HG03354 (cell line): ENCODE measurements around the gene TMEM244.
"Not testable (repeated sequence)": the region's sequence is repeated elsewhere in the genome, so short reads cannot be mapped to it uniquely, and the experiment has no call there.

Experiments
- ATAC-seq: cut with Tn5 transposase; IDR thresholded peaks from one replicate; pipeline ENCODE4 v1.9.1; 2021; ENCODE audit warnings: mild to moderate bottlenecking; ENCODE audit not compliant: unreplicated experiment, poor library complexity, severe bottlenecking

Gene TMEM244

DNA sequence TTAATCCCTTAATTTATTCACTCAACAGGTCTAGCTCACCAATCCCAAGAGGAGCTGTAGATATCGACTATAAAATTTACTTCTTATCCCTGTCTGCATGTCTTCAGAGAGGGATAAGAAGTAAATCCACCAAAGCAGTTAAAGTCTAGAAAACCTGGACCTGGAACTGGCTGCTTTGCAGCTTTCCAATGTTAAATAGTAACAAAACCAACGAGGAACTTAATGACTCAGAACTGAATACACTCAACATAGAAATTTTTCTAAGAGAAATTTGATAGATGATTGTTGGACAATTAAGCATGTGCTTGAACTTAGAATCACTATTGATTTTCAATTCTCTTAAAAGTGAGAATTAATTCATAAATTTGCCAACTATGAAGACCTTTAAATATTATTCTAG lies 11.5 kb upstream of the TMEM244 start:
- no peak for ATAC-seq

DNA sequence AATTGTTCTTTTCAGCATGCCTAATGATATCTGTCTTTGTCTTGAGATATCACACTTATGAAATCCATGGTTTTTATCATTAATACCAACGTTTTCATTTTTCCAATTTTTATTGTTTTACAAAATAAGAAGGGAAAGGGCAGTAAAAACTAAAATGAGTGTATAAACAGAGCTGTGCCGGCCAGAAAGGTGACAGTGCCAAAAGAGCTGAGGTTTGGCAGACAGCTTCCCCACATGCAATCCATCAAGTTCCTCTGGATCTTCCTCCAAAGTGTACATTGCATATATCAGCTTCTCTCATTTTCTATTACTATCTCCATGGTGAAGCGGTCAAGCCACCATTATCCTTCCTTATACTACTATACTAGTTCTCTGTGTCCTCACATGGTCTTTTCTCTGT lies 10.1 kb upstream of the TMEM244 start:
- ATAC-seq = no peak

DNA sequence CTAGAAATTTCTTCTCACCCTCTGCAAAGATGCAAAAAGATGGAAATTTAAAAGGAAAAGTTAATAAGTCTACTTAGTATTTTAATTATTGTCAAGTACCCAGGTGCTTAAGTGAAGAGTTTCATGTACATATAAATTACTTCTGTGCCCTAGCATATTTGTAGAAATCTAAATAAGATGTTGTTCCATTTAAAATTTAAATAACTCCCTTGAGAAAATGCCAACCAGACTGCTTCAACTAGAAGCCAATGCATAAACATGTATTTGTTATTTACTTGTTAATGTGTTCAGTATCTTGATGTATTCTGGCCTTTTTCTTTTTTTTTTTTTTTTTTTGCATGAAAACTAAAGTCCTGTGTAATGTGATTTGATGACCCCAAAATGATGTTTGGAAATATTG lies 6.3 kb upstream of the TMEM244 start:
- ATAC-seq = no peak

DNA sequence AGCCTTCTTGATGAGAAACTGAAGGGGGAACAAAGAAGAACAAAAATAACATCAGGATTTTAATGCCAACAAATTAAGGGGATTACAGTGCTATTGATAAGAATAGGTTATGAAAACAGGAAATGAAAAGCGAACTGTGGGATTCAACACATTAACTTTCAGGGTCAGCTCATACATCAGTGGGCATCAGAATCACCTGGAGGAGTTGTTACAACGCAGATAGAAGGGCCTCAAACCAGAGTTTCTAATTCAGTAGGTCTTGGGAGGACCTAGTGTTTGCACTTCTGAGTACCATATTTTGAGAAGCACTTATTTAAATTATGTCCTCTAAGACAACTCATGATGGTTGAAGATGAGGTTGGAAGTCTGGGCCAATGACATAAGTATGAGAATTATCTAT lies 5.6 kb upstream of the TMEM244 start:
- ATAC-seq = no peak

- no peak for ATAC-seq
These were observed 5.1 kb upstream of the TMEM244 start for GRCh38 chr6:129866256-129866655.

DNA sequence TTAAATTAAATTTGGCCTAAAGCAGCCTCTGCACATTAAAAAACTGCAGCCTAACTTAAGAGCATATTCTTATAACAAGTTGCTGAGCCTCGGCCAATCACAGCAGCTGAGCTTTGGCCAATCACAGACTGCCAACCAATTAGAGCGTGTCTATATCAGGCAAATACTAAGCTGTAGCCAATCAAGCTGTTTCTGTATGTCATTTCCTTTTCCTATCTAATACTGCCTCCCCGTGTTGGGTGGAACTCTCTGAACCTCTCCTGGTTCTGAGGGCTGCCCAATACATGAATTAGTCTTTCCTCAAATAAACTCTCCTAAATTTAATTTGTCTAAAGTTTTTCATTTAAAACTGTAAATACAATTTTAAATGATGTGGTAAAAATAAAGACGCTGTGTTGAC lies 3.9 kb upstream of the TMEM244 start:
- ATAC-seq = no peak

GRCh38 chr6:129863664-129864063 lies 2.5 kb upstream of the TMEM244 start:
- ATAC-seq = no peak

- no peak for ATAC-seq
These were observed 1.6 kb downstream of the TMEM244 start for GRCh38 chr6:129859524-129859923.

- no peak for ATAC-seq
These were observed 3.3 kb downstream of the TMEM244 start for GRCh38 chr6:129857838-129858237.

DNA sequence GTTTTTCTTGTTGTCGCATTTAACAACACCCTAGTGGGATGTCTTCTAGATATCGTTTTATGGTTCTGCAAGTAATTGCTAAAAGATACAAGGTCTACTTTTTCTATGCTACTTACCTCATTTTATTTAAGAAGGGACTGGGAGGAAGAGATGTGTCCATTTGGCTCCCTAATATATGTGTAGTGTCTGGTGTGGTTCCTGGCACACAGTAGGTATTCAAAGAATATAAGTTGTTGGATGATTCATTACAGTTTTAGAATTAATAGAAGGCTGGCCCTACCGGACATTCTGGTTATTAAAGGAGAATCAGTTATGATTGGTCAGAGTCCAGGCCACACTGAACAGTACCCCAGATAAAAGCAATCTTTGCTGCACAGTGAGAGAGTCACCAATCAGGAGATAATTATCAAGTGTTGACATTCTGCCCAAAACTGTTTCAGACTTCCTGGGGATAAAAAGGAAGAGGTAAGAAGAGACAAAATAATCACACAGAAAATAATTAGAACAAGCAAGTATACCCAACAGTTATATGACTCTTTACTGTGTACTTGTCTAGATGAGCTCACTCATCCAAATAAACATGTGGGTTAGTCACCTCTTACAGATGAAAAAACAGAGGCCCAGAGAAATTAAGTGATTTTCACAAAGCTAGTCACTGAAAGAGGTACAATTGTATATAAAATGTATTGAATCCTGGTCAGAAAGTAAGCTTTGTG lies 7.0 kb downstream of the TMEM244 start:
- no peak for ATAC-seq

- ATAC-seq = no peak
These were observed 8.8 kb downstream of the TMEM244 start for GRCh38 chr6:129852257-129852858.

GRCh38 chr6:129849456-129849855 lies 11.7 kb downstream of the TMEM244 start:
- no peak for ATAC-seq

GRCh38 chr6:129846761-129847160 lies 14.4 kb downstream of the TMEM244 start:
- no peak for ATAC-seq

DNA sequence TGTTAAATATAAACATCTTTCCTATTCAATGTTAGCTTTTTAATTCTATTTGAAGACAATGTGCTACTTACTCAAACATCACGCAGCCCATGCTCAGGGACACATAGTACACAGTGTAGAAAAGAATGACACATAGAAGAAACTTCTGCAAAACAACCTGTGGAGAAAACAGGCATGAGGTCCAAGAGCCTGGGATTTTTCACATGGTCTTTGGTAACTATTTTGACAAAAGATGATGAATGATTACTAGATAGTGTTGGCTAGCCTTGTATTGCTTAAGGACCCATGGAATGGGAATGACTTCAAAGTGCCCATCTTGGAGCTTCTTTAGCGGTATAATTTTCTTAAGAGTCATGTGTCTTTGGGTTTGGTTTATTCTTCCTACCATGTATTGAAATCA lies 15.4 kb downstream of the TMEM244 start:
- no peak for ATAC-seq

- ATAC-seq = no peak
These were observed 16.8 kb downstream of the TMEM244 start for GRCh38 chr6:129844118-129844891.

- ATAC-seq = no peak
These were observed 17.5 kb downstream of the TMEM244 start for GRCh38 chr6:129843573-129843972.

DNA sequence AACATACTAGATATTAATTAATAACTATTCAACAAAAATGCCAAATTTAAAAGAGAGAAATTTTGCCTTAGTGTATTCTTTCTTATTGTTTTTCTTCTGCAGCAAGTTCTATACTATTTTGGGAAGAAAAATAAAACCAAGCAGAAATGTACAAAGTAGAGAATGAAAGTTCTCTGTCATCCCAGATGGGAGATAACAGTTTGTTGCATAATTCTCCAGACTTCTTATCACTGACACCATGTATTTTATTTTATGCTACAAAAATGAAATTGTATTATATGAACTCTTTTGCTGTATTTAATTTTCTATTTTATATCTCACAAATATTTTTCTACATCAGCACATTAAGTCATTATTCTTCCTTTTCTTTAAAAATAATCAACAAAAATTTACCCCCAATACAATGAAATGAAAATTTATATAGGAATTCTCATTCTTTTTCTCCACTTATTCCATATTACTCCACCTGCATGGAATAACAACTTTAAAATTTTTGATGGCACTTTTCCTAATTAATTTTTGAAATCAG lies 18.2 kb downstream of the TMEM244 start:
- no peak for ATAC-seq

DNA sequence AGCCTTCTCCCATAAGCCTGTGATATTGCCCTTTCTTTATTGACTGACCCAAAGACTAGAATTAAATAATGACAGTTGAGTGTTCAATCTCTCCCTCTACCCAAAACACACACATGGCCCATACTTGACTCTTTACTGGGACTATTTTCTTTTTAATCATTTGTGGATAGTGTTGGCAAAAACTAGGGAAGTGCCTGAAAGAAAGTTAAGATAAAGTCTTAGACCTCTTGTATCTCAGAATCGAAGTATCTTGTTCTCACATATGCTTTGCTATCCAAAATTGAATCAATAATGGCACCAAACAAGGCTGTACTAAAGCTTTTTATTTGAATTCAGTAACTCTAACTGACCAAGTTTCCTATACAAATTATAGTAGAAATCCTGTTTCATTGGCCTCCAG lies 19.0 kb downstream of the TMEM244 start:
- no peak for ATAC-seq

- ATAC-seq = not testable (repeated sequence)
These were observed 21.6 kb downstream of the TMEM244 start for GRCh38 chr6:129839562-129839961.

DNA sequence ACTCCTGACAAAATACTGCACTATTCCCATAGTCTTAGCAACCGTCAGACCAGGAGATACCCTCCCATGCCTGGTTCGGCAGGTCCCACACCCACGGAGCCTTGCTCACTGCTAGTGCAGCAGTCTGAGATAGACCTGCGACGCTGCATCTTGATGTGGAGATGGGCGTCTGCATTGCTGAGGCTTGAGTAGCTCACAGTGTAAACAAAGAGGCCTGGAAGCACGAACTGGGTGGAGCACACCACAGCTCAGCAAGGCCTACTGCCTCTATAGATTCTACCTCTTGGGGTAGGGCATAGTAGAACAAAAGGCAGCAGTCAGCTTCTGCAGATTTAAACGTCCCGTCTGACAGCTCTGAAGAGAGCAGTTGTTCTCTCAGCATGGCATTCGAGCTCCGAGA lies 25.4 kb downstream of the TMEM244 start:
- ATAC-seq = no peak

- ATAC-seq = no peak
These were observed 28.8 kb downstream of the TMEM244 start for GRCh38 chr6:129832299-129832698.
